IMR-90 (cell line): ENCODE results near the gene SLFN12L.

Experiments
- CEBPB ChIP-seq: IDR thresholded peaks from 2 replicates; pipeline ENCODE4 v1.6.1; 2012; ENCODE audit warnings: low read depth, low read length, improper control_type of control experiment
- CTCF ChIP-seq: conservative IDR thresholded peaks from 2 replicates; pipeline ENCODE4 v1.5.1; 2012; ENCODE audit warnings: mild to moderate bottlenecking, low read depth, low read length, improper control_type of control experiment
- MAFK ChIP-seq: IDR thresholded peaks from 2 replicates; pipeline ENCODE4 v1.6.1; 2012; ENCODE audit warnings: low read depth, low read length, improper control_type of control experiment
- MXI1 ChIP-seq: IDR thresholded peaks from 2 replicates; pipeline ENCODE4 v1.6.1; 2012; ENCODE audit warnings: low read depth, mild to moderate bottlenecking, low read length, moderate library complexity, borderline replicate concordance
- POLR2A ChIP-seq: IDR thresholded peaks from 2 replicates; pipeline ENCODE4 v1.6.1; 2012; ENCODE audit warnings: mild to moderate bottlenecking, low read depth, low read length
- RAD21 ChIP-seq: IDR thresholded peaks from 2 replicates; pipeline ENCODE4 v1.6.1; 2012; ENCODE audit warnings: low read length, improper control_type of control experiment
- RFX5 ChIP-seq: IDR thresholded peaks from 2 replicates; pipeline ENCODE4 v1.8.0; 2012; ENCODE audit warnings: low read depth, mild to moderate bottlenecking, low read length, moderate library complexity
- USF2 ChIP-seq: fragments of 150-350 bp; IDR thresholded peaks from 2 replicates; pipeline ENCODE4 v1.6.1; 2017; ENCODE audit warnings: mild to moderate bottlenecking, antibody characterized with exemption, low read length, low read depth

- TF ChIP-seq CTCF (no peak), POLR2A (no peak), RFX5 (no peak), CEBPB (no peak), MAFK (no peak), RAD21 (no peak), MXI1 (no peak), USF2 (no peak)
These were observed 58.2 kb downstream of the SLFN12L start for GRCh38 chr17:35479271-35479670.
